Chondrocyte (in vitro differentiated cells): ENCODE results near the gene RNF25. TPM values are rescaled to one million over a fixed set of nuclear protein-coding genes. Genes with fewer than 3 reads are reported as not detected.

ENCODE experiments used
- DNase-seq: peaks from one replicate; pipeline ENCODE4 v3.0.0; 2021; ENCODE audit warnings: mixed read lengths, low spot score
- H3K27ac Mint-ChIP-seq: one replicate; pipeline ENCODE4 v1.8.0; 2021; ENCODE audit warnings: mild to moderate bottlenecking, moderate library complexity, mixed read lengths; ENCODE audit not compliant: unreplicated experiment
- H3K27me3 Mint-ChIP-seq: 2 replicates; pipeline ENCODE4 v1.8.0; 2021; ENCODE audit warnings: low read depth, mixed read lengths
- H3K36me3 Mint-ChIP-seq: 2 replicates; pipeline ENCODE4 v1.8.0; 2021; ENCODE audit warnings: low read depth, mixed read lengths
- H3K4me1 Mint-ChIP-seq: 2 replicates; pipeline ENCODE4 v1.8.0; 2021; ENCODE audit warnings: low read depth, mild to moderate bottlenecking, mixed read lengths
- H3K4me3 Mint-ChIP-seq: one replicate; pipeline ENCODE4 v1.8.0; 2021; ENCODE audit warnings: mild to moderate bottlenecking, moderate library complexity, mixed read lengths; ENCODE audit not compliant: unreplicated experiment
- H3K9me3 Mint-ChIP-seq: 2 replicates; pipeline ENCODE4 v1.8.0; 2021; ENCODE audit warnings: low read depth, mixed read lengths
- total RNA-seq: library from RNA; stranded (reverse); gene quantifications from 3 replicates; pipeline ENCODE4 v1.2.1, GENCODE V29; 2021
- TF ChIP-seq, protein P1 (sequence below): fragments of 200-600 bp; sonication (generic); IDR thresholded peaks from 2 replicates; pipeline ENCODE4 v1.5.0; 2021; ENCODE audit warnings: antibody characterized with exemption, mild to moderate bottlenecking, moderate library complexity

Gene RNF25
- total RNA-seq, 1 donor from 2014 or later, result 30.4 TPM

DNA sequence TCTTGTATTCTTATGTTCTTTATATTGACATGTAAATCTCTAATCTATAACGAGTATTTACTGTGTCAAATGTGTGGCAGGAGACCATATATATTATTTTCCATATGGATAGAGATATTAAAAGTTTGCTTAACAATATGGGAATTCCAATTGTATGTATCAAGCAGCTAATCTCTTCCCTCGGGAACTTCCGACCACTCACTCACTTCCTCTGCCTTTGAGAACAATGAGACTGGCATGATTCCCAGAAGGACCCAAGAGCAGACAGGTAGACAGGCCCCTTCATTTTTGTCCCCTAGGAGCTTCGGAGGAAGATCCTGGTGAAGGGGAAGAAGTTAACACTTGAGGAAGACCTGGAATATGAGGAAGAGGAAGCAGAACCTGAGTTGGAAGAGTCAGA is 40.0 kb downstream of the RNF25 start:
- H3K27me3 Mint-ChIP-seq, result no peaks in the 10 kb centered on the region
- no peak for DNase-seq
- no peak overlapping the region for H3K27ac Mint-ChIP-seq
- no peak overlapping the region for H3K4me3 Mint-ChIP-seq
- peaks cover 23% of the 10 kb centered on the region for H3K36me3 Mint-ChIP-seq
- H3K4me1 Mint-ChIP-seq, result peaks cover 5% of the 10 kb centered on the region
- H3K9me3 Mint-ChIP-seq, result no peaks in the 10 kb centered on the region
- TF ChIP-seq, protein P1, sequence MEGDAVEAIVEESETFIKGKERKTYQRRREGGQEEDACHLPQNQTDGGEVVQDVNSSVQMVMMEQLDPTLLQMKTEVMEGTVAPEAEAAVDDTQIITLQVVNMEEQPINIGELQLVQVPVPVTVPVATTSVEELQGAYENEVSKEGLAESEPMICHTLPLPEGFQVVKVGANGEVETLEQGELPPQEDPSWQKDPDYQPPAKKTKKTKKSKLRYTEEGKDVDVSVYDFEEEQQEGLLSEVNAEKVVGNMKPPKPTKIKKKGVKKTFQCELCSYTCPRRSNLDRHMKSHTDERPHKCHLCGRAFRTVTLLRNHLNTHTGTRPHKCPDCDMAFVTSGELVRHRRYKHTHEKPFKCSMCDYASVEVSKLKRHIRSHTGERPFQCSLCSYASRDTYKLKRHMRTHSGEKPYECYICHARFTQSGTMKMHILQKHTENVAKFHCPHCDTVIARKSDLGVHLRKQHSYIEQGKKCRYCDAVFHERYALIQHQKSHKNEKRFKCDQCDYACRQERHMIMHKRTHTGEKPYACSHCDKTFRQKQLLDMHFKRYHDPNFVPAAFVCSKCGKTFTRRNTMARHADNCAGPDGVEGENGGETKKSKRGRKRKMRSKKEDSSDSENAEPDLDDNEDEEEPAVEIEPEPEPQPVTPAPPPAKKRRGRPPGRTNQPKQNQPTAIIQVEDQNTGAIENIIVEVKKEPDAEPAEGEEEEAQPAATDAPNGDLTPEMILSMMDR, result no peak

DNA sequence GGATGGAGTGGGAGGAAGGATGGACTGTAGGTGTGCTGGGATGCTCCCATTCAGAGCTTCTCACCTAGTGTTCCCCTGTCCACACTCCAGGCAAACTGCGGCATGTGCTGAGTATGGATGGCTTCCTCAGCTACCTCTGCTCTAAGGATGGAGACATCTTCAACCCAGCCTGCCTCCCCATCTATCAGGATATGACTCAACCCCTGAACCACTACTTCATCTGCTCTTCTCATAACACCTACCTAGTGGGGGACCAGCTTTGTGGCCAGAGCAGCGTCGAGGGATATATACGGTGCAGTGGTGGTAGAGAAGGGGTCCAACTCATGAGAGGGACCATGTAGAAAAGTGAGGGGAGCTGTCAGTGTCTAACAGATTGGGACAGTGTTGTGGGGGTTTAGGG is 43.9 kb downstream of the RNF25 start:
- TF ChIP-seq, protein P1, result no peak
- no peak overlapping the region for H3K4me3 Mint-ChIP-seq
- no peak for DNase-seq
- no peak overlapping the region for H3K27ac Mint-ChIP-seq
- peaks cover 3% of the 10 kb centered on the region for H3K36me3 Mint-ChIP-seq
- H3K27me3 Mint-ChIP-seq, result no peaks in the 10 kb centered on the region
- peaks cover 8% of the 10 kb centered on the region for H3K4me1 Mint-ChIP-seq
- no peaks in the 10 kb centered on the region for H3K9me3 Mint-ChIP-seq

DNA sequence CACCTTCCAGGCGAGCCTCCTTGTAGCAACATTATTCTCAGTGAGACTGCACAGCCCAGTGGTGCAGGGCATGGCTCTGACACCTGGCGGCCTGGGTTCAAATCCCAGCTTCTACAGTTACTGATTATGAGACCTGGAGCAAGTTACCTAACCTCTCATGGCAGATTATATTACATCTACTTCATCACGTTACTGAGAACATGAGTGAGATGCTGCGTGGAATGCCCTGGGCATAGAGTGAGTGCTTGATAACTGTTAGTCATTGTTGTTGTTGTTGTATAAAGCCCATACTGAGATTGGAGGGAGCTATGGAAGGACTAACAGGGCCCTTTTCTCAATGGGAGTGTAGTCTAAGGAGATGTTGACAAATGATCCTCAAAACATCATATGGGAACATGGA is 45.4 kb downstream of the RNF25 start:
- no peak overlapping the region for H3K27ac Mint-ChIP-seq
- TF ChIP-seq, protein P1, result no peak
- H3K9me3 Mint-ChIP-seq, result no peaks in the 10 kb centered on the region
- H3K4me3 Mint-ChIP-seq, result no peak overlapping the region
- H3K27me3 Mint-ChIP-seq, result no peaks in the 10 kb centered on the region
- DNase-seq, result no peak
- no peaks in the 10 kb centered on the region for H3K36me3 Mint-ChIP-seq
- peaks cover 13% of the 10 kb centered on the region for H3K4me1 Mint-ChIP-seq

DNA sequence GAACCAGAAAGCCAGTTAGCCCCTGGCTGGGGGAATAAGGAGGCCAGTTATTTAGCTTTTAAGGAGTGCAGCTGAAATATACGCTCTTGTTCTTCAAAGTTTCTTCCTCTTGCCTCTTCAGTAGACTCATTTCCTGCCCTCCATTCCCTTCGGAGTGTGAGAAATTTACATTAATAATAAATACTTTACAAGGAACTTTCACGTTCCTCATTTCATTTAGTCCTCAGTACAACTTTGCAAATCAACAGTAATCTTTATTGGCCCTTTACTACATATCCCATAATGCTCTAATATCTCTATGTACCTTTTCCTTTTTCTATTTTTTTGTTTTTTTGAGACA is 48.5 kb downstream of the RNF25 start:
- H3K4me1 Mint-ChIP-seq, result peaks cover 8% of the 10 kb centered on the region
- no peak overlapping the region for H3K4me3 Mint-ChIP-seq
- H3K27me3 Mint-ChIP-seq, result no peaks in the 10 kb centered on the region
- TF ChIP-seq, protein P1, result no peak
- peaks cover 5% of the 10 kb centered on the region for H3K36me3 Mint-ChIP-seq
- H3K9me3 Mint-ChIP-seq, result no peaks in the 10 kb centered on the region
- H3K27ac Mint-ChIP-seq, result no peak overlapping the region
- DNase-seq, result no peak

DNA sequence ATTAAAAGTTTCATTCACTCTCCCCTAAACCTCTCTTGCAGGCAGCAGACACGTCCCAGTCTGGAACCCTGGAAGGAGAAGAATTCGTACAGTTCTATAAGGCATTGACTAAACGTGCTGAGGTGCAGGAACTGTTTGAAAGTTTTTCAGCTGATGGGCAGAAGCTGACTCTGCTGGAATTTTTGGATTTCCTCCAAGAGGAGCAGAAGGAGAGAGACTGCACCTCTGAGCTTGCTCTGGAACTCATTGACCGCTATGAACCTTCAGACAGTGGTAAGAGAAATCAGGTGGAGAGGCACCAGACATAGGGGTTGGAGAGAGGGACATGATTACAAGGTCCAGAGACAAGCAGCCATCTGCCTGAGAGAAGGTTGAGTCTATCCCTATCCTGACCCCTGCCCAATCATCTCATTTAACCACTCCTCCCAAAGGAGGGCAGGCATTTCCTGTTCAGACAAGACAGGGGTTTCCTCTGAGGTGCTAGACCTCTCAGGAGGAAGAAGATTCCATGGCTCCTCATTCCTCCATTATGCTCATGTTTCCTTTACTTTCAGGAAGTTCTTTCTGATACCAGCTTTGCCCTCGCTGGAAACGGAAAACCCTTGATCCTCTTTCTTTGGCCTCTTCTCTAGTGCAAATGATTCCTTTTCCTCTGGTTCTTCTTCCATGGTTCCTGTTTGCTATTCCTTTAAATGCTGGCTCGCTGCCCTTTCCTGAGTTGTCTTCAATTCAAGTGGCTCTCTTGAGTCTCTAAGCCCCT is 49.0 kb downstream of the RNF25 start:
- no peaks in the 10 kb centered on the region for H3K27me3 Mint-ChIP-seq
- TF ChIP-seq, protein P1, result no peak
- no peak overlapping the region for H3K4me3 Mint-ChIP-seq
- H3K36me3 Mint-ChIP-seq, result peaks cover 5% of the 10 kb centered on the region
- H3K9me3 Mint-ChIP-seq, result no peaks in the 10 kb centered on the region
- H3K4me1 Mint-ChIP-seq, result peaks cover 8% of the 10 kb centered on the region
- H3K27ac Mint-ChIP-seq, result no peak overlapping the region
- DNase-seq, result no peak
